HG03354 (cell line): ENCODE measurements around the gene PCNX2.
"Not testable (repeated sequence)": the region's sequence is repeated elsewhere in the genome, so short reads cannot be mapped to it uniquely, and the experiment has no call there.

ENCODE experiments used
- ATAC-seq: cut with Tn5 transposase; IDR thresholded peaks from one replicate; pipeline ENCODE4 v1.9.1; 2021; ENCODE audit warnings: mild to moderate bottlenecking; ENCODE audit not compliant: unreplicated experiment, poor library complexity, severe bottlenecking

PCNX2 gene

DNA sequence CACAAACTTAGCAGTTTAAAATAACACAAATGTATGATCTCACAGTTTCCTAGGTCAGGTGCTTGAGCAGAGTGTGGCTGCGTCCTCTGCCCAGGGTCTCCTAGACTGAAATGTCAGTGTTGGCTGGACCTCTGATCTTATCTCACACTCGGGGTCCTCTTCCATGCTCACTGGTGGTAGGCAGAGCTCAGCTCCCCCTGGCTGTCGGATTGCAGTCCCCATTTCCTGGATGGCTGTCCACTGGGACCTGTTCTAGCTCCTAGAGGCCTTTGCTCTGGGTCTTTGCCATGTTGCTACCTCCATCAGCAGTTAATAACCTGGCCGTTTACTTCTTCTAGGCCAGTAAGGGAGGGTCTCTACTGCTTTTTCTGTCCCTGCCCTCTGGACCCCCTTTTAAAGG lies 107.5 kb downstream of the PCNX2 start:
- no peak for ATAC-seq

GRCh38 chr1:233183226-233184020 lies 112.1 kb downstream of the PCNX2 start:
- ATAC-seq = no peak

DNA sequence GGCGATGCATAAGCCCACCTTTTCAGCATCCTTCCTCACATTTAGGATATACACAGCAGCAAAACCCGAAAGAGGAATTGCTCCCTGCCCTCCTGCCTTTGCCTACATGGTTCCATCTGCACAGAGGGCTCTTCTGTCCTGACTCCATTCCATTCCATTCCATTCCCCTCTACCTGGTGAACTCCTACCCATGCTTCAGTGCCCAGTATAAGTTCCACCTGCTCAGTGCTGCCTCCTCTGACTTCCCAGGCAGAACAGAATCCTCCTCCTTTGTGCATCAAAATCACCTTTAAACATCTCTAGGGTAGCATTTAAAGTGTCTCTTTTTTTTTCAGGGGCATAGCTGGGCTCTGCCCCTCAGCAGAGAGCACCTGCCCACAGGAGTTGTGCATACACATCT lies 112.9 kb downstream of the PCNX2 start:
- ATAC-seq = no peak

DNA sequence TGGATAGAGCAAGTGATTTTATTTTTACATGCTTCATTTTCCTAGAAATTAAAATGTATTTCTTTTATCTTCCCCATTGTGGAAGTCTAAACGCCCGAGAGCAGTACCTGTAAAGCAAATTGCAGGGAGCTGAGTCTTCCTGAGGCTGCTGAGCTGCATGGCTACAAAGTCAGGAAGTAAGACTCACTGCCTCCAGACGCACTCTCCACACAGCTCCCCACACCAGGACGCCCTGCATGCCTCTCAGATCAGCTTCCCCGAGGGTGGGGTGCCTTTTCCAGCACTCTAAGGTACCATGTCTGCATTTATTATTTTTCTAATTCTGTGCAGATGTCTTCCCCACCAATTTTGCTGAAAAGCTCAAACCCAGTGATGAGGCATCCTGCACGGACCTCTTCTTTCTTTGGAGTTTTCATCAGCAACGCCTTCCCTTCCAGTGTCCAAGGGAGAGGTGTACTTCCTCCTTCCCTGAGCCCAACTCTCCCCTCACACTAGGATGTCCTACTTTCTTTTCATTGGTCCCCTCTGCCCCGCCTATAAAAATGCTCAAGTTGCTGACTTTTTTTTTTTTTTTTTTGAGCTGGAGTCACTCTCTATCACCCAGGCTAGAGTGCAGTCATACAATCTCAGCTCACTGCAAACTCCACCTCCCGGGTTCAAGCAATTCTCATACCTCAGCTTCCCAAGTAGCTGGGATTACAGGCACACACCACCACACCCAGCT lies 114.7 kb downstream of the PCNX2 start:
- no peak for ATAC-seq

- ATAC-seq = not testable (repeated sequence)
Observed at GRCh38 chr1:233179638-233180037, 115.9 kb downstream of the PCNX2 start.

DNA sequence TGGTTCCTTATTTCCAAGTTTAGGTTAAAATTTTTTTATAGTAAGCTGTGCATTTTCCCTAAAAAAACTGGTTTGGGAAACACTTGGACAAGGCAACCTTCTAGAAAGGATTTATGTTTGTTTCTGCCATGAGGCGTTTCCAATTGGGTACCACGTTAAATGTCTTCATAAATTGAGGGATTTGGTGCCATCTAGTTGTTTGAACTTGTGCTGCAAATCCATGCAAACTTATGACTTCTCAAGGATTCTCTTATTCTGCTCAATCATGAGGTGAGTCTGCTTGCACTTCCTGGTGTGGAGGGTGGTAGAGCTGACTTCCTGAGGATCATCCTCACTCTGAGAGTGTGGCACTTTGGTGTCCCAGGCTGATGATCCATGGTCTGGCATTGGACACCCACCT lies 123.3 kb downstream of the PCNX2 start:
- ATAC-seq = no peak

DNA sequence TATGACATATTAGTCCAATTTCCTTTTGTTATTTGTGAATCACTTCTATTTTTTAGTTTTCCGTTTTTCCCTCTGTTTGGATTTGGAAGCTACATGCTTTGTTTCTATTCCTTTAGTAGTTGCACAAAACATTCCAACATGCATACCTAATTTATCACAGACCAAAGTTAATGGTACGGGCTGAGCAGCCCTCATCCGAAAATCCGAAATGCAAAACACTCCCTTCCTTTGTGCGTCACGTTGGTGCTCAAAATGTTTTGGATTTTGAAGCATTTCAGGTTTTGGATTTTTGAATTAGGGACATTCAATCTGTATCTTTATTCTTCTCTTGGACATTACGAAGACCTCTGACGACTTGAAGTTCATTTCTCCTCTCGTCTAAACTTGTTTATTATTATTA lies 124.8 kb downstream of the PCNX2 start:
- ATAC-seq = no peak

GRCh38 chr1:233168384-233168783 lies 127.1 kb downstream of the PCNX2 start:
- no peak for ATAC-seq

GRCh38 chr1:233166896-233167295 lies 128.6 kb downstream of the PCNX2 start:
- no peak for ATAC-seq

GRCh38 chr1:233163696-233164095 lies 131.8 kb downstream of the PCNX2 start:
- ATAC-seq = no peak

- no peak for ATAC-seq
Observed at GRCh38 chr1:233158322-233158721, 137.2 kb downstream of the PCNX2 start.

- no peak for ATAC-seq
Observed at GRCh38 chr1:233157245-233157644, 138.3 kb downstream of the PCNX2 start.

DNA sequence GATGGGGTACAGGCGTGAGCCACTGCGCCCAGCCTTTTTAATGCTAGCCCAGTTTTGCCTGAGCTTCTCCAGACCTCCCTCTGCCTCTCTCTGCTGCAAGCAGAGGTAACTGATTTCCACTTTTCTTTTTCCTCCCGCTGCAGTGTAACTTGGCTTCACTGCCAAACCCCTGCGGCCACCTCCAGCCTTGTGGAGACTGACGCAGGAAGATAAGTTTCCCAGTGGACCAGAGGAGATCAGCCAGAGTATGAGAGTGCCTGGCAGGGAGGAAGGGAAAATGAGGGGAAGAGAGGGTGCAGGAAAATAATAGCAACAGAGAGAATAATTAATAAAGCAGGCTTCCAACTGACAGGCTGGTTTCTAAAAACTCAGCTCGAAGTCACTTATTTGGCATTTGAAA lies 143.7 kb downstream of the PCNX2 start:
- no peak for ATAC-seq

- ATAC-seq = no peak
Observed at GRCh38 chr1:233144434-233144833, 151.1 kb downstream of the PCNX2 start.

DNA sequence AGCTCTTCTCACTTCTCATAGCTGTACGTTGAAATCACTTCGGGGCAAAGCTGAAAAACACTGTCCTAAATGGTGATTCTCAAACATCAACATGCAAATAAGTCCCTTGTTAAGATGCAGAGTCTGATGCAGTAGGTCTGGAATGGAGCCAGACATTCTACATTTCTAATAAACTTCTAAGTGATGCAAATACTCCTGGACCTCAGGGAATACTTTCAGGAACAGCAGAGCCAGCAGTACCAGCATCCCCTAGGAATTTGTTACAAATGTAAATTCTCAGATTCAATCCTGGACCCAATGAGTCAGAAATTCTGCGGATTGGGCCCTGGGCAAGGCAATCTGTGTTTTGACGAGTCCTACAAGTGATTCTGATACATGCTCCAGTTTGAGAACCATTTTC lies 152.3 kb downstream of the PCNX2 start:
- no peak for ATAC-seq

- ATAC-seq = no peak
Observed at GRCh38 chr1:233140974-233141373, 154.6 kb downstream of the PCNX2 start.

- no peak for ATAC-seq
Observed at GRCh38 chr1:233140499-233140898, 155.0 kb downstream of the PCNX2 start.

- no peak for ATAC-seq
Observed at GRCh38 chr1:233138788-233139585, 156.5 kb downstream of the PCNX2 start.

DNA sequence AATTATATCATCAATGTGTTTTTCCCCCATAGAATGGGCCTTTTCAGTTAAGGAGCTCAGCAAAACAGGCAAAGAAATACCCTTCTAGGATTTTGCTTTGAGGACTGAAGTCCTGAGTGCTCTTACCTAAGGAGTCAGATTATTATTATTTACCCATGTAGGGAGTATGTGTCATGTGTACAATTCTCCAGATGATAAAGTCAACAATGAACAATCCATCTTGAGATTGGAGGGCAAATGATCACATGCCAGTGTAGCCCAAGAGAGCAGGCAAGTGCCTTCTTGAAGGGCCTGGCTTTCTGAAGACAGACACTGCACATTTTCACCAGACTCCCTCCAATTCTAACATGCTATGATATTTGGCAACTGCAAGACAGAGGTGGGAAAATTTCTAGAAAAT lies 159.7 kb downstream of the PCNX2 start:
- no peak for ATAC-seq

DNA sequence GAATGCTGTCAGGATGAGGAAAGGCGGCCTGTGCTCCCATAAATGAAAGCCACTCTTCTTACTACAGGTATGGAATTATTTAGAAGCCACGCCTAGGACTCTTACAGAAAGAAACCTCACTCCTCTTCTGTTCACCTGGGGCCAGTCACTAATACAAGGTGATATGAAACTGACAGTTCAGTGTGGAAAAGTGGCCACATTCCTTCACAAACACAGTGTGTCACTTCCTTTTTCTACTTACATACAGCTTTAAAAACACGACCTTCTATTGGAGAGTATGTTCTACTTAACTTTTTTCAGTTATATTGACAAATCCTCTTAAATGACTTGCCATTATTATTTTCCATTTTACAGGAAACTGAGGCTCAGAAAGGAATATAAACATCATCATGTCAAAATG lies 163.1 kb downstream of the PCNX2 start:
- no peak for ATAC-seq

GRCh38 chr1:233129031-233129430 lies 166.5 kb downstream of the PCNX2 start:
- ATAC-seq = not testable (repeated sequence)
